ENCODE results near the gene ATP2B3.

Gene ATP2B3

GRCh38 chrX:153490217-153490930, 27.1 kb upstream of the ATP2B3 start:
- DNase-seq, result no peak

GRCh38 chrX:153491351-153491914, 26.0 kb upstream of the ATP2B3 start:
- DNase-seq, result no peak

- no peak for DNase-seq
Measured at GRCh38 chrX:153491918-153492317, 25.5 kb upstream of the ATP2B3 start.

DNA sequence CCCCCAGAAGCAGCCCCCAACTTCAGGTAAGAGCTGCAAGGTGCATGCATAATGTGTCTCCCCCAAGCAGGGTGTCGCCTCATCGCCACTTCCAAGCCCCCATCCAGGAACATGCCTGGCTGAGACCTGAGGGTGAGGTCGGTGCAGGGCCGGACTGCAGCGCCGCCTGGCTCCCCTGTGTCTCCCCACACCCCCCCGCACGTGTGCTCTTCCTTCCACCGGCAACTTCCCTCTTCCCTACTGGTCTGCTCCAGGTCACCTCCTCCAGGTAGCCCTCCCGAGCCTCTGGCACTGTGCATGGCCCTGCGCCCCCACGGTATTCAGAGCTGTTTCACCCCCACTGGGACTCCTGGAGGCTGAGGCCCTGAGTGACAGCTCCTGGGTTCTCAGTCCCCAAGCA, 24.9 kb upstream of the ATP2B3 start:
- DNase-seq, result no peak

DNA sequence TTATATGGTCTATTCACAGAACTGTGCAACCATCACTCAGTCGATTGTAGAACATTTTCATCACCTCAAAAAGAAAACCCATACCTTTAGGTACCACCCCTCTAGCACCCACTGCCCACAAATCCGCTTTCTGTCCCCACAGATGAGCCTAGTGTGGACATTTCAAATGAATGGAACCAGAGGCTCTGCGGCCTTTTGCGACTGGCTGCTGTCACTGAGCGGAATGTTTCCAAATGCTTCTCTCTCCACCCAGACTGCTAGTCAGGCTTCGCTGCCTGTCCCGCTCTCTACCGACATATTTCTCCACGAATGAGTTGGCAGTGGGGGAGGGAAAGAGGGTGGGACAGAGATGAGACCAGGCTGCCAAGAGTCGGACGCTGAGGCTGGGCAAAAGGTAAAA, 24.4 kb upstream of the ATP2B3 start:
- no peak for DNase-seq

- DNase-seq, result no peak
Measured at GRCh38 chrX:153494061-153494460, 23.4 kb upstream of the ATP2B3 start.

DNA sequence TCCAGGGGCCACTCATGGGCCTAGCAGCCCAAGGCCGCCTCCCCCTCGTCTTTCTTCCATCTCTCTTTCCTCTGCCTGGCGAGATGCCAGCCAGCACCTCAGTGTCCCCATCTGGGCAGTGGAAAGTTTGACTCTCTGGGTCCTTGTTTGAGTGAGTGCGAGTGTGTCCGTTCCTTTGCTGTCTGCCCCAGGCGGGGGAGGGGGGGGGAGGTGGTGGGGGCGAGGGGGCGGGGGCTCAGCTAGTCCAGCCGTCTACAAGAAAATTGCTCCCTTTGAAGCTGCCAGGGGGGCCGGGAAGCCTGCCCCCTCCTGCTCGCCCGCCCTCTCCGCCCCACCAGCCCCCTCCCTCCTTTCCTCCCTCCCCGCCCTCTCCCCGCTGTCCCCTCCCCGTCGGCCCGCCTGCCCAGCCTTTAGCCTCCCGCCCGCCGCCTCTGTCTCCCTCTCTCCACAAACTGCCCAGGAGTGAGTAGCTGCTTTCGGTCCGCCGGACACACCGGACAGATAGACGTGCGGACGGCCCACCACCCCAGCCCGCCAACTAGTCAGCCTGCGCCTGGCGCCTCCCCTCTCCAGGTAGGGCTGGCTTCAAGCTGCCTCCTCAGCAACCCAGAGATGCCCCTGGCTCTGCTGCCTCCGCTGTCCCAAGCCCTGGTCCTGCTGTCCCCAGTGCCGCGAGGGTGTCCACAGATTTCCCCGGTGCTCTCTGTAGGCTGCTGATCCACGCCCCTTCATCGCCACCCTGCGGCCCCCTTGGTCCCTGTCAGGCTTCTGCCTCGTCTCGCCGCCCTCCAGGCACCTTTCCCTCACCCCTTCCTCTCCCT, 22.7 kb upstream of the ATP2B3 start, which contains the start of gene BGN:
Gene BGN (plus strand): TSS at position 440 of the 821 bp plus-strand sequence. CDS start 9,652 bp downstream, outside the sequence.
- no peak for DNase-seq

DNA sequence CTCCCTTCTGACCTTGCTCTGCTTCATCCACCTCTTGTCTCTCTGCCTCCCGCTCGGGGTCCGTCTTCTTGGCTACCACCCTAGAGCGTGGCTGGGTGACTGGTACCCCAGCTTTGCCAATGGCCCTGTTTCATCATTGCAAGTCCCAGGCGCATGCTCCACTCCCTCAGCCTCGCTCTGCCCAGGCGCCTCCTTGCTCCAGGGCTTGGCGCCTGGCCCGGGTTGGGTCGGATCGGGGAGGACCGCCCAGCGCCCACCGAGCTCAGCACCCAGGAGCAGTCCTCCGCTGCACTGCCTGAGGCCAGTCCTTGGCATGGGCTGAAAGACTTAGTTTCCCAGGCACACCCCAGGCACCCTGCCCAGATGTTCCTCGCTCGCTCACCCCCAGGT, 22.1 kb upstream of the ATP2B3 start:
- no peak for DNase-seq

- DNase-seq, result no peak
Measured at GRCh38 chrX:153495903-153496589, 21.4 kb upstream of the ATP2B3 start.

DNA sequence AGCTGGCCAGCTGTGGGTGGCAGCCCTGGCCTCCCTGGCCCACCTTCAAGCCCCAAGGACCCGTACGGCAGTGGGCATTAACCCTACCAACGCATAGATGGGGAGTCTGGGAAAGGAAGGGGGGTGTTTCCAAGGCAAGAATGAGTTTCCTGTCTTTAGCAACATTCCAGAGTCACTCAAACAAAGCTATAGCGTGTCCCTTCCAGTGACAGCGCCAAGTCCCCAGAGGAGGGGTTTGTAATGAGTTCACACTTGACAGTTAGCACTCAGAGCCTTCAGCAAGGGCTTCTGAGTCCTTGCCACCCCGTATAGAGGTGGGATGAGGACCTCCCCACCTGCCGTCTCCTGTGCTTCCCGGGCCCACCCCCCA, 20.9 kb upstream of the ATP2B3 start:
- no peak for DNase-seq

DNA sequence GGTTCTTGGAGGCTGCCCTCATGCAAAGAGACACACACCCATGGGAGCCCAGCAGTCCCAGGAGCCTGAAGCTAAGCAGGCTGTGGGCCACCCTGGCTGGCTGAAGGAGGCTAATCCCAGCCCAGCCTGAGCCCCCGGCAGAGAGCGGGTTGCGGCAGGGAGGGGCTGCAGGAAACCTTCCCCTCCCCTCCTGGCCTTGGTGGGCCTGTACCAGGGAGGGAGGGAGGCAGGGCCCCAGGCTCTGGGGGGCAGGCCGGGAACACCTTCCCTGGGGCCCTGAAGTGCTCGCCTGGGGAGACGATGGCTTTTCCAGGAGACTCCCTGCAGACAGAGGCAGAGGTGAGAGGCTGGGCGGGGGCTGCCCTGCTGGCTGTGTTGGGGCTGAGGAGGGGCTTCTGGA, 19.0 kb upstream of the ATP2B3 start:
- no peak for DNase-seq

- DNase-seq, result no peak
Measured at GRCh38 chrX:153499341-153499740, 18.1 kb upstream of the ATP2B3 start.

GRCh38 chrX:153499876-153500275, 17.6 kb upstream of the ATP2B3 start:
- DNase-seq, result no peak

GRCh38 chrX:153500676-153501280, 16.7 kb upstream of the ATP2B3 start:
- no peak for DNase-seq

- no peak for DNase-seq
Measured at GRCh38 chrX:153501530-153501929, 15.9 kb upstream of the ATP2B3 start.

DNA sequence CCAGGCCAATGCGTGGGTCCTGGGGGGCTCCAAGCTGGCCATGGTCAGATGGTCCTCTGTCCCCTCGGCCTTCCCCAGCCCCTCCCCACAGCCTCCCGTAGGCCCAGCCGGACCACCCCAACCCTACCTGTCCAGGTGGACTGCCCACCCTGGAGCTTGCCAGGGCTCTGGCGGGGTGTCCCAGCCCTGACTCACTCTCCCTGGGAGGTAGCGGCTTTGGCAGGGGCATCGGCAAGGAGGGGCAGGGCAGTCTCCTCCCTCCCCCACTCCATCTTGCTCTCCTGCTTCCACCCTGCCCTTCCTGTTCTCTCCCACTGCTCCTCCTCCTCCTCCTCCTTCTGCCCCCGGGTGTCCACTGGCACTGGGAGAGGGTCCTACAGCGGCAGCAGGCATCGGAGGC, 15.3 kb upstream of the ATP2B3 start:
- no peak for DNase-seq

GRCh38 chrX:153502796-153503195, 14.6 kb upstream of the ATP2B3 start:
- no peak for DNase-seq

DNA sequence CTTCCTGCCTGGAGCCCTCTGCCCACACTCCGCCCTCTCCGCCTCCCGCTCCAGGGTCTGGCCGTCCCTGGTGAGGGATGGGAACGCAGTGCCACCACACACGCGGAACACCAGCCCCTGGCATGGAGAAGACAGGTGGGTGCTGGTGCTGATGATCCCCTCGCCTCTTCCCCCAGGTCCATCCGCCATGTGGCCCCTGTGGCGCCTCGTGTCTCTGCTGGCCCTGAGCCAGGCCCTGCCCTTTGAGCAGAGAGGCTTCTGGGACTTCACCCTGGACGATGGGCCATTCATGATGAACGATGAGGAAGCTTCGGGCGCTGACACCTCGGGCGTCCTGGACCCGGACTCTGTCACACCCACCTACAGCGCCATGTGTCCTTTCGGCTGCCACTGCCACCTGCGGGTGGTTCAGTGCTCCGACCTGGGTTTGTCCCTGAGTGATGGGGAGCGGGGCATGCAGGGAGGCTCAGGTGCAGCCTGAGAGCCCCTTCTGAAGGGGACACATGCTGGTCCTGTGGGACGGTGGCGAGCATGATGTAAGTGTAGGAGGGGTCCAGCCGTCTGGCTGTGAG, 12.9 kb upstream of the ATP2B3 start:
- no peak for DNase-seq

GRCh38 chrX:153505361-153505760, 12.1 kb upstream of the ATP2B3 start:
- no peak for DNase-seq

- peak; percentile 84 to 86 for DNase-seq
Measured at GRCh38 chrX:153507484-153508178, 9.8 kb upstream of the ATP2B3 start.

- DNase-seq, result no peak
Measured at GRCh38 chrX:153509592-153509991, 7.8 kb upstream of the ATP2B3 start.

- no peak for DNase-seq
Measured at GRCh38 chrX:153510383-153510782, 7.1 kb upstream of the ATP2B3 start.
